Panc1 (cell line): ENCODE results near the gene ALK. TPM values are rescaled to one million over a fixed set of nuclear protein-coding genes. Genes with fewer than 3 reads are reported as not detected.

Experiments used
- ATAC-seq: fragments of 200-7000 bp; cut with Tn5 transposase; 2 replicates; pipeline ENCODE4 v1.9.1; 2020; ENCODE audit warnings: mild to moderate bottlenecking, moderate library complexity
- BruUV-seq: library from RNA; stranded (reverse); fragments of 400-500 nt; replicated peaks from 2 replicates; lab custom pipeline; 2021; lab: Mats Ljungman, UMichigan
- CTCF ChIA-PET: fragments of 300-600 bp; sonication (Branson Sonifier 250); formaldehyde crosslinking; loops from one replicate; lab custom pipeline; 2022; ENCODE audit warnings: antibody characterized with exemption; lab: Charles Lee
- POLR2A ChIA-PET: fragments of 300-600 bp; sonication (Branson Sonifier 250); formaldehyde crosslinking; loops from one replicate; lab custom pipeline; 2022; ENCODE audit warnings: antibody characterized with exemption; lab: Charles Lee
- DNase-seq: peaks from one replicate; pipeline ENCODE4 v3.0.0-alpha.2; 2010; ENCODE audit warnings: low read depth, low spot score
- H3K27ac ChIP-seq: 2 replicates; pipeline ENCODE4 v1.5.1; 2011; ENCODE audit warnings: mild to moderate bottlenecking, low read length, inconsistent platforms
- H3K27me3 ChIP-seq: fragments of 200-500 bp; sonication (Bioruptor generic); 2 replicates; pipeline ENCODE4 v1.6.0; 2014; ENCODE audit warnings: low read length, inconsistent platforms; ENCODE audit not compliant: control insufficient read depth, insufficient read depth
- H3K36me3 ChIP-seq: fragments of 200-500 bp; sonication (Bioruptor generic); 2 replicates; pipeline ENCODE4 v1.5.1; 2014; ENCODE audit warnings: inconsistent platforms, mild to moderate bottlenecking, low read length, moderate library complexity; ENCODE audit not compliant: control insufficient read depth, insufficient read depth
- H3K4me1 ChIP-seq: 2 replicates; pipeline ENCODE4 v1.5.1; 2011; ENCODE audit warnings: inconsistent platforms, mild to moderate bottlenecking, low read length, moderate library complexity; ENCODE audit not compliant: control insufficient read depth, insufficient read depth
- H3K4me3 ChIP-seq, 2 experiments: 2 replicates each; pipeline ENCODE4 v1.5.1; 2011 to 2012; ENCODE audit warnings: low read depth in 2 of 2, low read length in 2 of 2, mild to moderate bottlenecking in 2 of 2, inconsistent platforms in 1 of 2, moderate library complexity in 1 of 2
- H3K9me3 ChIP-seq: fragments of 200-500 bp; sonication (Bioruptor generic); 2 replicates; pipeline ENCODE4 v1.5.1; 2014; ENCODE audit warnings: low read depth, mild to moderate bottlenecking, inconsistent platforms, low read length, moderate library complexity; ENCODE audit not compliant: control insufficient read depth, insufficient read depth
- CTCF ChIP-seq: fragments of 450-650 bp; IDR thresholded peaks from 2 replicates; pipeline ENCODE4 v1.5.1; 2017; ENCODE audit warnings: mild to moderate bottlenecking
- POLR2AphosphoS5 ChIP-seq: IDR thresholded peaks from 2 replicates; pipeline ENCODE4 v1.6.1; 2012; ENCODE audit warnings: mild to moderate bottlenecking, low read depth, low read length, moderate library complexity
- REST ChIP-seq, 2 experiments: IDR thresholded peaks; 2 replicates each; pipeline ENCODE4 v1.6.1; 2011 to 2012; ENCODE audit warnings: low read depth in 2 of 2, control low read depth in 1 of 2, low read length in 1 of 2, mild to moderate bottlenecking in 1 of 2, moderate library complexity in 1 of 2; ENCODE audit not compliant: insufficient read depth in 1 of 2
- SIN3A ChIP-seq: IDR thresholded peaks from 2 replicates; pipeline ENCODE4 v1.6.1; 2012; ENCODE audit warnings: low read depth, mild to moderate bottlenecking, low read length, moderate library complexity, borderline replicate concordance; ENCODE audit not compliant: insufficient read depth
- TCF7L2 ChIP-seq: IDR thresholded peaks from 2 replicates; pipeline ENCODE4 v1.6.1; 2011; ENCODE audit warnings: mild to moderate bottlenecking, low read depth, low read length, inconsistent platforms
- in situ Hi-C: cut with HindIII; loops from 2 replicates; pipeline ENCODE4 v1.10.0; 2016; ENCODE audit warnings: low sequenced_read_pairs, low pct_unique_long_range_greater_than_20kb
- intact Hi-C: fragments of 100-400 bp; cut with micrococcal nuclease; formaldehyde crosslinking; loops from one replicate; pipeline ENCODE4 v1.10.0; 2022; ENCODE audit not compliant: unreplicated experiment
- total RNA-seq: library from RNA; stranded (reverse); gene quantifications from one replicate; pipeline ENCODE4 v1.2.1, GENCODE V29; 2021; ENCODE audit not compliant: unreplicated experiment

The ALK gene
- total RNA-seq, 1 experiment from 2014 or later, result not detected

- no TSS peak for BruUV-seq
- H3K4me3 ChIP-seq, result no peak overlapping the region
- no peaks in the 10 kb centered on the region for H3K36me3 ChIP-seq
- DNase-seq, result no peak
- H3K27me3 ChIP-seq, result peaks cover 2% of the 10 kb centered on the region
- no peaks in the 10 kb centered on the region for H3K9me3 ChIP-seq
- no peak overlapping the region for H3K27ac ChIP-seq
- ChIA-PET CTCF (no interaction called here), POLR2A (no interaction called here)
- TF ChIP-seq CTCF, result no peak
- TF ChIP-seq POLR2AphosphoS5, result no peak
- no peak for TF ChIP-seq TCF7L2
- no peak for TF ChIP-seq REST (IDR thresholded peaks at IDR 0.05; ENCODE audit: insufficient read depth in 1 of 2, low read depth in 2 of 2, low read length in 1 of 2)
- TF ChIP-seq SIN3A, result no peak
- intact Hi-C loops, result no loop called here
- in situ Hi-C loops, result no loop called here
- no peaks in the 10 kb centered on the region for H3K4me1 ChIP-seq
- ATAC-seq, result no peak
Measured at GRCh38 chr2:29272311-29272710, 649.1 kb downstream of the ALK start.

GRCh38 chr2:29270701-29271121 is 650.7 kb downstream of the ALK start:
- no peaks in the 10 kb centered on the region for H3K36me3 ChIP-seq
- TF ChIP-seq POLR2AphosphoS5 (no peak), TCF7L2 (no peak), SIN3A (no peak), CTCF (no peak), REST (IDR thresholded peaks at IDR 0.05; ENCODE audit: insufficient read depth in 1 of 2, low read depth in 2 of 2, low read length in 1 of 2) (no peak)
- H3K9me3 ChIP-seq, result no peaks in the 10 kb centered on the region
- no TSS peak for BruUV-seq
- intact Hi-C loops, result no loop called here
- in situ Hi-C loops, result no loop called here
- POLR2A ChIA-PET, result interaction anchor here (0.8 kb wide), 1 partner anchor 17 kb away, joined by 3 read pairs; no protein-coding TSS in a partner anchor
- DNase-seq (no peak), ATAC-seq (no peak)
- H3K27ac ChIP-seq, result no peak overlapping the region
- CTCF ChIA-PET, result no interaction called here
- H3K27me3 ChIP-seq, result no peaks in the 10 kb centered on the region; the same call in 1 of the 2 replicates
- no peaks in the 10 kb centered on the region for H3K4me1 ChIP-seq
- H3K4me3 ChIP-seq, result no peak overlapping the region
